ENCODE measurements around the gene NEIL3. TPM values are rescaled to one million over a fixed set of nuclear protein-coding genes. Genes with fewer than 3 reads are reported as not detected.

Gene NEIL3
- total and polyA plus RNA-seq, 2 donors (not counting 1 experiment from before 2014, with no cell fraction given): 0.15 TPM; not detected in 1

DNA sequence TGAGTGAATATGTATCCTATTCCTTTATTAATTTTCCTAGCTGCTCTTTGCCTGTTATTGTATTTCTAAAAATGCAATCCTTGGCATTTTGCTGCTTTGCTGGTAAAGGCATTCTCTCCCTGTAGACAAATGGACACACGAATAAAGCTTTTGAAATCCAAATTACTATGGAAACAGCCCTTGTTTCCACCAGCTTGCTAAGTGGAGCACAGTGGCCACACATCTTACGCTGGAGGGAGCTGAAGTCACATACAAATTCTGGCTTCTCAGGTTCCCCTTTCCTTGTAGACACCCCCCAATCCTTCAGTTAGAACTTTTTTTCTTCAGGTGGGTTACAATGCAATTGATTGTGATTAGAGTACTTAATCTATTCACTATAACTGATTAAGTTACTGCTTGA lies 66.3 kb downstream of the NEIL3 start:
- POLR2A ChIA-PET: no interaction called here
- DNase-seq: no peak
- TF ChIP-seq EZH2 (IDR thresholded peaks at IDR 0.05; ENCODE audit: borderline replicate concordance, insufficient read depth, low read depth, low read length, poor library complexity, severe bottlenecking): no peak
- TF ChIP-seq, protein P1, sequence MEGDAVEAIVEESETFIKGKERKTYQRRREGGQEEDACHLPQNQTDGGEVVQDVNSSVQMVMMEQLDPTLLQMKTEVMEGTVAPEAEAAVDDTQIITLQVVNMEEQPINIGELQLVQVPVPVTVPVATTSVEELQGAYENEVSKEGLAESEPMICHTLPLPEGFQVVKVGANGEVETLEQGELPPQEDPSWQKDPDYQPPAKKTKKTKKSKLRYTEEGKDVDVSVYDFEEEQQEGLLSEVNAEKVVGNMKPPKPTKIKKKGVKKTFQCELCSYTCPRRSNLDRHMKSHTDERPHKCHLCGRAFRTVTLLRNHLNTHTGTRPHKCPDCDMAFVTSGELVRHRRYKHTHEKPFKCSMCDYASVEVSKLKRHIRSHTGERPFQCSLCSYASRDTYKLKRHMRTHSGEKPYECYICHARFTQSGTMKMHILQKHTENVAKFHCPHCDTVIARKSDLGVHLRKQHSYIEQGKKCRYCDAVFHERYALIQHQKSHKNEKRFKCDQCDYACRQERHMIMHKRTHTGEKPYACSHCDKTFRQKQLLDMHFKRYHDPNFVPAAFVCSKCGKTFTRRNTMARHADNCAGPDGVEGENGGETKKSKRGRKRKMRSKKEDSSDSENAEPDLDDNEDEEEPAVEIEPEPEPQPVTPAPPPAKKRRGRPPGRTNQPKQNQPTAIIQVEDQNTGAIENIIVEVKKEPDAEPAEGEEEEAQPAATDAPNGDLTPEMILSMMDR (IDR thresholded peaks at IDR 0.05): no peak

DNA sequence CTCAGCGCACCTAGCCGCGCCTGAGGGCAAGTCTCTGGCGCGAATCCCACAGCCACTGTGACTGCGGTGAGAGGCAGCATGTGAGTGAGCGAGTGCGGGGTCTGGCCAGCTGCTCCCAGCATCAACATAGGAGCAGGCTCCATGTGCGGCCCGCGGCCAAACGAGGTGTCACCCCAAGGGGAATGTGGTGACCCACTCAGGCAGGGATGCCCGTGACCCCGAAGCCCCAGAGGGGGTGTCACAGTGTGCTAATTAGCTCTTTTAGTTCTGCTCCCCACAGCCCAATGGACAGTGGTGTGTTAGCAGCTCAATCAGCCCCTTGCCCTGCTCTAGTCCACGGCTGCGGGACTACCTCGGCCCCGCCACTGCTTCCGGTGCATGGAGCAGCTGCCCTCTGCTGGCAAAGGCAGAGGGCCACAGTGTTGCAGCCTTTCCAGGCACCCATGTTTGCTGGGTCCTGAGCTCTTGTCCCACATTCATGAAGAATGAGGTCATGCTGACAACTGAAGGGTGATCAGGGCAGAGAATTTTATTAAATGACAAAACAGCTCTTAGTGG lies 71.1 kb downstream of the NEIL3 start:
- Histone ChIP-seq H3K79me2 (ENCODE audit: control insufficient read depth, insufficient read depth, low read length) (no peaks in the 10 kb centered on the region), H2AFZ (ENCODE audit: insufficient read depth, low read depth, low read length, poor library complexity, severe bottlenecking) (no peak overlapping the region), H3K4me1 (ENCODE audit: control insufficient read depth in 2 of 2, insufficient read depth in 2 of 2, low read length in 2 of 2) (no peaks in the 10 kb centered on the region), H3K27ac (ENCODE audit: low read length in 2 of 2) (no peak overlapping the region), H3K36me3 (replicated peaks in 1 of 2; ENCODE audit: control extremely low read depth in 1 of 2, control insufficient read depth in 1 of 2, extremely low read depth in 1 of 2, insufficient read depth in 2 of 2, low read length in 1 of 2) (no peaks in the 10 kb centered on the region), H4K20me1 (ENCODE audit: control insufficient read depth, insufficient read depth, low read length, poor library complexity, severe bottlenecking) (no peaks in the 10 kb centered on the region), H3K4me3 (ENCODE audit: control extremely low read depth in 1 of 5, extremely low read depth in 1 of 5, insufficient read depth in 1 of 5, low read depth in 2 of 5, low read length in 4 of 5) (no peak overlapping the region), H3K4me2 (replicated peaks; ENCODE audit: low read depth, low read length, poor library complexity, severe bottlenecking) (no peak overlapping the region), H3K27me3 (replicated peaks in 1 of 4; ENCODE audit: control extremely low read depth in 1 of 4, control insufficient read depth in 3 of 4, insufficient read depth in 4 of 4, low read length in 3 of 4) (no peaks in the 10 kb centered on the region), H3K9ac (ENCODE audit: low read length) (no peak overlapping the region), H3K9me3 (ENCODE audit: control extremely low read depth in 1 of 3, control insufficient read depth in 2 of 3, insufficient read depth in 1 of 3, low read length in 2 of 3) (peaks cover 0 to 2% (median 0%) of the 10 kb centered on the region in 3 donors)
- Mint-ChIP-seq H3K4me3 (no peak overlapping the region), H3K9me3 (ENCODE audit: insufficient read depth) (no peaks in the 10 kb centered on the region), H3K27me3 (peaks cover 19% of the 10 kb centered on the region), H3K27ac (no peak overlapping the region), H3K4me1 (no peaks in the 10 kb centered on the region)
- ATAC-seq (ENCODE audit: low read depth): no peak
- POLR2A ChIA-PET: no interaction called here
- TF ChIP-seq, protein P1 (IDR thresholded peaks at IDR 0.05): no peak
- TF ChIP-seq EZH2 (IDR thresholded peaks at IDR 0.05; ENCODE audit: borderline replicate concordance, insufficient read depth, low read depth, low read length, poor library complexity, severe bottlenecking): no peak
- WGBS (ENCODE audit: insufficient coverage): 94% methylated on average over 19 of the region's 19 CpGs
- DNase-seq: peak; percentile 2
- intact Hi-C loops (cut with micrococcal nuclease): no loop called here
- CTCF ChIA-PET: no interaction called here

More for the DNA sequence above, 66.3 kb downstream of the NEIL3 start:
- Histone ChIP-seq H4K20me1 (ENCODE audit: control insufficient read depth, insufficient read depth, low read length, poor library complexity, severe bottlenecking) (no peaks in the 10 kb centered on the region), H3K27me3 (replicated peaks in 1 of 4; ENCODE audit: control extremely low read depth in 1 of 4, control insufficient read depth in 3 of 4, insufficient read depth in 4 of 4, low read length in 3 of 4) (peaks cover 0 to 3% (median 0%) of the 10 kb centered on the region in 4 experiments), H3K4me2 (replicated peaks; ENCODE audit: low read depth, low read length, poor library complexity, severe bottlenecking) (no peak overlapping the region), H3K27ac (ENCODE audit: low read length in 2 of 2) (no peak overlapping the region), H3K36me3 (replicated peaks in 1 of 2; ENCODE audit: control extremely low read depth in 1 of 2, control insufficient read depth in 1 of 2, extremely low read depth in 1 of 2, insufficient read depth in 2 of 2, low read length in 1 of 2) (no peaks in the 10 kb centered on the region), H3K9me3 (ENCODE audit: control extremely low read depth in 1 of 3, control insufficient read depth in 2 of 3, insufficient read depth in 1 of 3, low read length in 2 of 3) (peaks cover 0 to 2% (median 0%) of the 10 kb centered on the region in 3 donors), H2AFZ (ENCODE audit: insufficient read depth, low read depth, low read length, poor library complexity, severe bottlenecking) (no peak overlapping the region), H3K4me1 (ENCODE audit: control insufficient read depth in 2 of 2, insufficient read depth in 2 of 2, low read length in 2 of 2) (no peaks in the 10 kb centered on the region), H3K9ac (ENCODE audit: low read length) (no peak overlapping the region), H3K4me3 (ENCODE audit: control extremely low read depth in 1 of 5, extremely low read depth in 1 of 5, insufficient read depth in 1 of 5, low read depth in 2 of 5, low read length in 4 of 5) (no peak overlapping the region), H3K79me2 (ENCODE audit: control insufficient read depth, insufficient read depth, low read length) (no peaks in the 10 kb centered on the region)
- no peak overlapping the region for H3K4me3 Mint-ChIP-seq
- intact Hi-C loops (cut with micrococcal nuclease): no loop called here
- H3K27ac Mint-ChIP-seq: no peak overlapping the region
- WGBS (ENCODE audit: insufficient coverage): 90% methylated on average over 2 of the region's 2 CpGs
- no peaks in the 10 kb centered on the region for H3K4me1 Mint-ChIP-seq
- H3K9me3 Mint-ChIP-seq (ENCODE audit: insufficient read depth): no peaks in the 10 kb centered on the region
- ATAC-seq (ENCODE audit: low read depth): no peak
- H3K27me3 Mint-ChIP-seq: no peaks in the 10 kb centered on the region
- CTCF ChIA-PET: no interaction called here
